ENCODE data around the gene NFIA.

- TF ChIP-seq, protein P1, sequence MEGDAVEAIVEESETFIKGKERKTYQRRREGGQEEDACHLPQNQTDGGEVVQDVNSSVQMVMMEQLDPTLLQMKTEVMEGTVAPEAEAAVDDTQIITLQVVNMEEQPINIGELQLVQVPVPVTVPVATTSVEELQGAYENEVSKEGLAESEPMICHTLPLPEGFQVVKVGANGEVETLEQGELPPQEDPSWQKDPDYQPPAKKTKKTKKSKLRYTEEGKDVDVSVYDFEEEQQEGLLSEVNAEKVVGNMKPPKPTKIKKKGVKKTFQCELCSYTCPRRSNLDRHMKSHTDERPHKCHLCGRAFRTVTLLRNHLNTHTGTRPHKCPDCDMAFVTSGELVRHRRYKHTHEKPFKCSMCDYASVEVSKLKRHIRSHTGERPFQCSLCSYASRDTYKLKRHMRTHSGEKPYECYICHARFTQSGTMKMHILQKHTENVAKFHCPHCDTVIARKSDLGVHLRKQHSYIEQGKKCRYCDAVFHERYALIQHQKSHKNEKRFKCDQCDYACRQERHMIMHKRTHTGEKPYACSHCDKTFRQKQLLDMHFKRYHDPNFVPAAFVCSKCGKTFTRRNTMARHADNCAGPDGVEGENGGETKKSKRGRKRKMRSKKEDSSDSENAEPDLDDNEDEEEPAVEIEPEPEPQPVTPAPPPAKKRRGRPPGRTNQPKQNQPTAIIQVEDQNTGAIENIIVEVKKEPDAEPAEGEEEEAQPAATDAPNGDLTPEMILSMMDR (IDR thresholded peaks at IDR 0.05; ENCODE audit: low read length) = no peak
- TF ChIP-seq EZH2phosphoT487 (IDR thresholded peaks at IDR 0.05; ENCODE audit: low read length) = no peak
Observed at GRCh38 chr1:61353797-61354406, 271.5 kb downstream of the NFIA start.
